Uterus (tissue), 4 donors: ENCODE measurements around the gene FRMPD4. TPM values are rescaled to one million over a fixed set of nuclear protein-coding genes. Genes with fewer than 3 reads are reported as not detected.

Experiments used
- DNase-seq, 2 donors: peaks; one replicate each; pipeline ENCODE4 v3.0.0-alpha.2; 2019 to 2020
- H3K27ac ChIP-seq, 2 donors: fragments of 200-600 bp; sonication (generic); 1 replicate in 1 of 2; 2 replicates in 1 of 2; pipeline ENCODE4 v1.5.1; 2016 to 2018
- H3K27me3 ChIP-seq, 2 donors: fragments of 200-600 bp; sonication (generic); one replicate each; pipeline ENCODE4 v1.5.1; 2018 to 2019; ENCODE audit warnings: control low read depth in 1 of 2
- H3K36me3 ChIP-seq, 2 donors: fragments of 200-600 bp; sonication (generic); one replicate each; pipeline ENCODE4 v1.5.1; 2019; ENCODE audit warnings: control low read depth in 1 of 2
- H3K4me1 ChIP-seq, 2 donors: fragments of 200-600 bp; sonication (generic); one replicate each; pipeline ENCODE4 v1.5.1; 2018 to 2019; ENCODE audit warnings: control low read depth in 1 of 2
- H3K4me3 ChIP-seq, 2 donors: fragments of 200-600 bp; sonication (generic); 1 replicate in 1 of 2; 2 replicates in 1 of 2; pipeline ENCODE4 v1.5.1; 2018 to 2019; ENCODE audit warnings: mild to moderate bottlenecking in 1 of 2
- H3K9me3 ChIP-seq, 2 donors: fragments of 200-600 bp; sonication (generic); one replicate each; pipeline ENCODE4 v1.5.1; 2019; ENCODE audit warnings: control low read depth in 1 of 2
- CTCF ChIP-seq, 4 experiments: fragments of 200-600 bp in 2 of 4; fragments of 450-650 bp in 2 of 4; sonication (generic) in 2 of 4; IDR thresholded peaks; one replicate each; pipeline ENCODE4 v1.5.1; 2016 to 2019; ENCODE audit warnings: antibody characterized with exemption in 4 of 4, mild to moderate bottlenecking in 2 of 4, moderate library complexity in 1 of 4
- POLR2A ChIP-seq, 2 donors: fragments of 450-650 bp; IDR thresholded peaks; one replicate each; pipeline ENCODE4 v1.6.1; 2016; ENCODE audit warnings: antibody characterized with exemption in 2 of 2, mild to moderate bottlenecking in 1 of 2, moderate library complexity in 1 of 2
- intact Hi-C: fragments of 100-400 bp; cut with DNase I; formaldehyde crosslinking; loops from one replicate; pipeline ENCODE4 v1.15.1; 2023; ENCODE audit warnings: low total_unique reads
- total RNA-seq, 4 donors: library from RNA; depleted of rRNA in 3 of 4; stranded (reverse); fragments of >200 nt in 3 of 4; gene quantifications; one replicate each; pipeline versions ENCODE4 v1.1.0 to v1.2.4, GENCODE V29; 2014 to 2023
- donor health status: DM: yes; HTN: yes; CAD: no.

The FRMPD4 gene
- total RNA-seq, 4 donors from 2014 or later = 0.06 to 0.41 TPM; not detected in 2

- intact Hi-C loops = no loop called here
- Histone ChIP-seq H3K4me1 (no peaks in the 10 kb centered on the region), H3K9me3 (no peaks in the 10 kb centered on the region), H3K4me3 (no peak overlapping the region), H3K36me3 (no peaks in the 10 kb centered on the region), H3K27me3 (no peaks in the 10 kb centered on the region), H3K27ac (no peak overlapping the region)
- TF ChIP-seq CTCF (IDR thresholded peaks at IDR 0.05) (no peak), POLR2A (IDR thresholded peaks at IDR 0.05) (no peak)
- no peak for DNase-seq
Observed at GRCh38 chrX:12245650-12246645, 107.7 kb downstream of the FRMPD4 start.

- DNase-seq = no peak
- intact Hi-C loops = no loop called here
- no peaks in the 10 kb centered on the region for H3K36me3 ChIP-seq
- H3K27me3 ChIP-seq = no peaks in the 10 kb centered on the region
- no peak overlapping the region for H3K4me3 ChIP-seq
- H3K27ac ChIP-seq = no peak overlapping the region
- no peaks in the 10 kb centered on the region for H3K9me3 ChIP-seq
- H3K4me1 ChIP-seq = no peaks in the 10 kb centered on the region
- no peak for TF ChIP-seq POLR2A (IDR thresholded peaks at IDR 0.05)
- no peak for TF ChIP-seq CTCF (IDR thresholded peaks at IDR 0.05)
Observed at GRCh38 chrX:12249997-12250396, 111.7 kb downstream of the FRMPD4 start.

- no peak for DNase-seq
- intact Hi-C loops = no loop called here
- Histone ChIP-seq H3K27me3 (no peaks in the 10 kb centered on the region), H3K36me3 (no peaks in the 10 kb centered on the region), H3K4me1 (no peaks in the 10 kb centered on the region), H3K4me3 (no peak overlapping the region), H3K9me3 (no peaks in the 10 kb centered on the region), H3K27ac (no peak overlapping the region)
- TF ChIP-seq POLR2A (IDR thresholded peaks at IDR 0.05) = no peak
- TF ChIP-seq CTCF (IDR thresholded peaks at IDR 0.05) = no peak
Observed at GRCh38 chrX:12263211-12263610, 124.9 kb downstream of the FRMPD4 start.

GRCh38 chrX:12269484-12269883 lies 131.2 kb downstream of the FRMPD4 start:
- no peak overlapping the region for H3K4me3 ChIP-seq
- H3K27me3 ChIP-seq = no peaks in the 10 kb centered on the region
- no peaks in the 10 kb centered on the region for H3K36me3 ChIP-seq
- no peak overlapping the region for H3K27ac ChIP-seq
- intact Hi-C loops = no loop called here
- DNase-seq = no peak
- TF ChIP-seq CTCF (IDR thresholded peaks at IDR 0.05) = no peak
- TF ChIP-seq POLR2A (IDR thresholded peaks at IDR 0.05) = no peak
- no peaks in the 10 kb centered on the region for H3K4me1 ChIP-seq
- H3K9me3 ChIP-seq = no peaks in the 10 kb centered on the region

- H3K9me3 ChIP-seq = no peaks in the 10 kb centered on the region
- no peaks in the 10 kb centered on the region for H3K36me3 ChIP-seq
- no peak for TF ChIP-seq POLR2A (IDR thresholded peaks at IDR 0.05)
- TF ChIP-seq CTCF (IDR thresholded peaks at IDR 0.05) = no peak
- no peaks in the 10 kb centered on the region for H3K27me3 ChIP-seq
- H3K4me1 ChIP-seq = no peaks in the 10 kb centered on the region
- DNase-seq = no peak
- intact Hi-C loops = no loop called here
- H3K27ac ChIP-seq = no peak overlapping the region
- no peak overlapping the region for H3K4me3 ChIP-seq
Observed at GRCh38 chrX:12278151-12278550, 139.9 kb downstream of the FRMPD4 start.
